ENCODE results near the gene HPSE2.

DNA sequence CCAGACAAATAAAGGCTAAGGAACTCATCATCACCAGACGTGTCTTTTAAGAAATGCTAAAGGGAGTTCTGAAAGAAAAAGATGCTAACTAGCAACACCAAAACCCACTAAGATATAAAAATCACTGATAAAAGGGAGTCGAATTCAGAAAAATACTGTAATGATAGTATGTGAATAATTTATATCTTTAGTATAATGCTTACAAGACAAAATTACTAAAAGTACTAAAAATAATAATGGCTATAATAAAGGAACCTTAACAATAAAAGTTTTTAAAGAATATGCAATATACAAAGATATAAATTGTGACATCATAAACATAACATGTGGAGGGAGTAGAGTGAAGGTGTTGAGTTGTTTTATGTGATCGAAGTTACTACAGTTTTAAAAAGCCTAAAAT, 28.3 kb downstream of the HPSE2 start:
- TF ChIP-seq POLR2AphosphoS5 (IDR thresholded peaks at IDR 0.05; ENCODE audit: low read depth, low read length) = no peak
- TF ChIP-seq, protein P1, sequence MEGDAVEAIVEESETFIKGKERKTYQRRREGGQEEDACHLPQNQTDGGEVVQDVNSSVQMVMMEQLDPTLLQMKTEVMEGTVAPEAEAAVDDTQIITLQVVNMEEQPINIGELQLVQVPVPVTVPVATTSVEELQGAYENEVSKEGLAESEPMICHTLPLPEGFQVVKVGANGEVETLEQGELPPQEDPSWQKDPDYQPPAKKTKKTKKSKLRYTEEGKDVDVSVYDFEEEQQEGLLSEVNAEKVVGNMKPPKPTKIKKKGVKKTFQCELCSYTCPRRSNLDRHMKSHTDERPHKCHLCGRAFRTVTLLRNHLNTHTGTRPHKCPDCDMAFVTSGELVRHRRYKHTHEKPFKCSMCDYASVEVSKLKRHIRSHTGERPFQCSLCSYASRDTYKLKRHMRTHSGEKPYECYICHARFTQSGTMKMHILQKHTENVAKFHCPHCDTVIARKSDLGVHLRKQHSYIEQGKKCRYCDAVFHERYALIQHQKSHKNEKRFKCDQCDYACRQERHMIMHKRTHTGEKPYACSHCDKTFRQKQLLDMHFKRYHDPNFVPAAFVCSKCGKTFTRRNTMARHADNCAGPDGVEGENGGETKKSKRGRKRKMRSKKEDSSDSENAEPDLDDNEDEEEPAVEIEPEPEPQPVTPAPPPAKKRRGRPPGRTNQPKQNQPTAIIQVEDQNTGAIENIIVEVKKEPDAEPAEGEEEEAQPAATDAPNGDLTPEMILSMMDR (IDR thresholded peaks at IDR 0.05 in 2 of 3, conservative IDR thresholded peaks at IDR 0.05 in 1 of 3; ENCODE audit: borderline replicate concordance in 1 of 3, insufficient read depth in 1 of 3, low read depth in 2 of 3, low read length in 2 of 3) = no peak
- no peak for TF ChIP-seq POLR2A (IDR thresholded peaks at IDR 0.05; ENCODE audit: borderline replicate concordance, extremely low read depth, insufficient read depth, insufficient read length)
- TF ChIP-seq ZNF274 (IDR thresholded peaks at IDR 0.05; ENCODE audit: low read depth, low read length) = no peak
- no peak for TF ChIP-seq RAD21 (IDR thresholded peaks at IDR 0.05; ENCODE audit: low read depth)
- no peak for TF ChIP-seq EGR1 (IDR thresholded peaks at IDR 0.05; ENCODE audit: low read depth)
- TF ChIP-seq EZH2 (IDR thresholded peaks at IDR 0.05) = no peak
- TF ChIP-seq FOSL1 (IDR thresholded peaks at IDR 0.05; ENCODE audit: low read depth) = no peak
- no peak for TF ChIP-seq ELF1 (IDR thresholded peaks at IDR 0.05; ENCODE audit: borderline replicate concordance, low read depth)
- TF ChIP-seq, protein P2, sequence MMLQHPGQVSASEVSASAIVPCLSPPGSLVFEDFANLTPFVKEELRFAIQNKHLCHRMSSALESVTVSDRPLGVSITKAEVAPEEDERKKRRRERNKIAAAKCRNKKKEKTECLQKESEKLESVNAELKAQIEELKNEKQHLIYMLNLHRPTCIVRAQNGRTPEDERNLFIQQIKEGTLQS (IDR thresholded peaks at IDR 0.05) = no peak
- TF ChIP-seq EZH2phosphoT487 (IDR thresholded peaks at IDR 0.05; ENCODE audit: borderline replicate concordance) = no peak
- TF ChIP-seq SIN3A (IDR thresholded peaks at IDR 0.05; ENCODE audit: low read depth) = no peak
- TF ChIP-seq ZFX (IDR thresholded peaks at IDR 0.05) = no peak

Data from HCT116 (cell line).